ELR (cell line): ENCODE data around the gene BRD8.
"Not testable (repeated sequence)": the region's sequence is repeated elsewhere in the genome, so short reads cannot be mapped to it uniquely, and the experiment has no call there.

Experiments used
- DNase-seq: peaks from one replicate; pipeline ENCODE4 v3.0.0-alpha.2; 2015; ENCODE audit warnings: low read depth

BRD8 gene

GRCh38 chr5:138157626-138158025 is 20.8 kb downstream of the BRD8 start:
- no peak for DNase-seq

- not testable (repeated sequence) for DNase-seq
Observed at GRCh38 chr5:138155977-138156376, 22.5 kb downstream of the BRD8 start.

- peak; percentile 82 for DNase-seq
Observed at GRCh38 chr5:138149530-138149929, 28.9 kb downstream of the BRD8 start.

- DNase-seq: peak; percentile 90
Observed at GRCh38 chr5:138148811-138149210, 29.6 kb downstream of the BRD8 start.

GRCh38 chr5:138143578-138143977 is 34.9 kb downstream of the BRD8 start:
- DNase-seq: not testable (repeated sequence)

- DNase-seq: no peak
Observed at GRCh38 chr5:138141734-138142133, 36.7 kb downstream of the BRD8 start.

GRCh38 chr5:138140268-138140667 is 38.2 kb downstream of the BRD8 start:
- no peak for DNase-seq

GRCh38 chr5:138139781-138140090 is 38.7 kb downstream of the BRD8 start:
- no peak for DNase-seq

- peak; percentile 57 for DNase-seq
Observed at GRCh38 chr5:138138949-138139780, 39.3 kb downstream of the BRD8 start, which contains the start of gene NME5. Gene NME5 (minus strand): TSS chr5:138139428. CDS start chr5:138138780, 648 bp downstream.

GRCh38 chr5:138132543-138132942 is 45.9 kb downstream of the BRD8 start:
- DNase-seq: no peak

- no peak for DNase-seq
Observed at GRCh38 chr5:138129347-138129746, 49.1 kb downstream of the BRD8 start.

- peak; percentile 9 for DNase-seq
Observed at GRCh38 chr5:138128334-138128733, 50.1 kb downstream of the BRD8 start.

GRCh38 chr5:138115254-138115653 is 63.2 kb downstream of the BRD8 start:
- DNase-seq: no peak

GRCh38 chr5:138111937-138112336 is 66.5 kb downstream of the BRD8 start:
- DNase-seq: peak; percentile 43

GRCh38 chr5:138111181-138111580 is 67.2 kb downstream of the BRD8 start:
- DNase-seq: no peak

- DNase-seq: no peak
Observed at GRCh38 chr5:138110266-138110963, 68.0 kb downstream of the BRD8 start.

- peak; percentile 49 for DNase-seq
Observed at GRCh38 chr5:138109463-138110265, 68.8 kb downstream of the BRD8 start.

- no peak for DNase-seq
Observed at GRCh38 chr5:138107213-138107612, 71.2 kb downstream of the BRD8 start.

GRCh38 chr5:138105709-138106108 is 72.7 kb downstream of the BRD8 start:
- no peak for DNase-seq

- DNase-seq: no peak
Observed at GRCh38 chr5:138103319-138103637, 75.2 kb downstream of the BRD8 start.

GRCh38 chr5:138102454-138103318 is 75.7 kb downstream of the BRD8 start:
- no peak for DNase-seq
